Subcutaneous abdominal adipose tissue (tissue), 5 donors: ENCODE measurements around the gene PIGN.
"Not testable (repeated sequence)": the region's sequence is repeated elsewhere in the genome, so short reads cannot be mapped to it uniquely, and the experiment has no call there.

Experiments
- H3K27ac ChIP-seq: one replicate; pipeline ENCODE4 v1.7.0; 2013; ENCODE audit warnings: low read depth, mild to moderate bottlenecking, inconsistent platforms, low read length, moderate library complexity
- H3K27me3 ChIP-seq, 5 donors: one replicate each; pipeline ENCODE4 v1.7.0; 2013; ENCODE audit warnings: low read length in 5 of 5, inconsistent platforms in 1 of 5; ENCODE audit not compliant: control insufficient read depth in 5 of 5, insufficient read depth in 4 of 5
- H3K36me3 ChIP-seq, 5 donors: one replicate each; pipeline ENCODE4 v1.7.0; 2013; ENCODE audit warnings: low read length in 5 of 5; ENCODE audit not compliant: control insufficient read depth in 5 of 5, insufficient read depth in 5 of 5
- H3K4me1 ChIP-seq, 5 donors: one replicate each; pipeline ENCODE4 v1.7.0; 2013; ENCODE audit warnings: low read length in 5 of 5, mild to moderate bottlenecking in 3 of 5, moderate library complexity in 1 of 5; ENCODE audit not compliant: control insufficient read depth in 5 of 5, insufficient read depth in 5 of 5
- H3K4me3 ChIP-seq, 5 donors: one replicate each; pipeline ENCODE4 v1.7.0; 2013; ENCODE audit warnings: low read length in 5 of 5, low read depth in 1 of 5
- H3K9ac ChIP-seq, 5 donors: one replicate each; pipeline ENCODE4 v1.7.0; 2013; ENCODE audit warnings: low read length in 5 of 5, mild to moderate bottlenecking in 4 of 5, moderate library complexity in 3 of 5
- H3K9me3 ChIP-seq, 5 donors: one replicate each; pipeline ENCODE4 v1.7.0; 2013; ENCODE audit warnings: low read length in 5 of 5; ENCODE audit not compliant: control insufficient read depth in 5 of 5
- donor health status: healthy.
- donor health status: healthy.
- donor health status: healthy.
- donor health status: healthy.
- donor health status: healthy.

The PIGN gene

DNA sequence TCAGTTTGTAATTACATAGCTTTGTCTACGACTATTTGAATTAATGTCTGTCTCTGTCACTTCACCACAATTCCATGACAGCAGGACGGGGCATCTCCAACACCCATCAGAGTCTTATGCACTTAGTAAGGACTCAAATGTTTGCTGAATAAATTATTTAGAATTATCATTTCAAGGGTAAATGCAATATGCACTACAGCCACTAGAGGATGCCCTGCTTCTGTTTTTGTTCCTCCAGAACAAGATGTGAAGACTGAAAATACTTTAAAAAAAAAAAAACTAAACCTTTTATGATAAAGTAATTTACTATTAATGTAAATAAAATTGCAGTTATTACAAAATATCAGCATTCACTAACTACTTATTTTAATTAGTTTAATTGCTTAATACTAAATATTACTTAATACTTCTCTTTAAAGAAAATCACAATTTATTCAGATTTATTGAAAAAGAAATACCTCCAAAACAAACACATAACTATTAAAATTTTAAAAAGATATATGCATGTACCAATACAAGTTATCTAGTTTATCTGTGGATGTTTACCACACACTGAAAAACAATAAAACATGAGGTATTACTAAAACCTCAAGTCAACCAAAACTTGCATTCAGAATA, 3.2 kb downstream of the PIGN start:
- no peaks in the 10 kb centered on the region for H3K9me3 ChIP-seq
- H3K4me3 ChIP-seq: no peak overlapping the region
- H3K27me3 ChIP-seq: no peaks in the 10 kb centered on the region
- H3K4me1 ChIP-seq: peaks cover 3 to 26% (median 23%) of the 10 kb centered on the region in 5 donors
- no peak overlapping the region for H3K27ac ChIP-seq
- no peak overlapping the region for H3K9ac ChIP-seq
- no peaks in the 10 kb centered on the region for H3K36me3 ChIP-seq

DNA sequence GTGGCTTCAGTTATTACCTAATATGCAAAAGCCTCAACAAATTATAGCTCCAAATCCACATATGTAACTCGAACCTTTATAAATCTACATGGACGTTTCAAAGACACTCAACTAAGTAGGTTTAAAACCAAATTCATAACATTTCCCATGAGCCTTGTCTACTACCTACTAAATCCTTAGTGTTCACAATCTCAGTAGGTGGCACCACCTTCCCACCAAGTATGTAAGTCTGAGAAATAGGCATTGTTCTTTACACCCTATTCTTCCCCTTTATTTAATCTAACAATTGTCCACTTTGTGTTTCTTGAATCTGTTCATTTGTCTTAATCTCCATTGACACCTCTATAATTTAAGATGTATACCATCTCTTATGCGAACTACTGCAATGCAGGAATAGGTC, 4.6 kb downstream of the PIGN start:
- H3K4me1 ChIP-seq: peaks cover 0 to 13% (median 10%) of the 10 kb centered on the region in 5 donors
- no peaks in the 10 kb centered on the region for H3K36me3 ChIP-seq
- H3K9me3 ChIP-seq: no peaks in the 10 kb centered on the region
- H3K27ac ChIP-seq: no peak overlapping the region
- H3K9ac ChIP-seq: no peak overlapping the region
- H3K27me3 ChIP-seq: no peaks in the 10 kb centered on the region
- H3K4me3 ChIP-seq: no peak overlapping the region

DNA sequence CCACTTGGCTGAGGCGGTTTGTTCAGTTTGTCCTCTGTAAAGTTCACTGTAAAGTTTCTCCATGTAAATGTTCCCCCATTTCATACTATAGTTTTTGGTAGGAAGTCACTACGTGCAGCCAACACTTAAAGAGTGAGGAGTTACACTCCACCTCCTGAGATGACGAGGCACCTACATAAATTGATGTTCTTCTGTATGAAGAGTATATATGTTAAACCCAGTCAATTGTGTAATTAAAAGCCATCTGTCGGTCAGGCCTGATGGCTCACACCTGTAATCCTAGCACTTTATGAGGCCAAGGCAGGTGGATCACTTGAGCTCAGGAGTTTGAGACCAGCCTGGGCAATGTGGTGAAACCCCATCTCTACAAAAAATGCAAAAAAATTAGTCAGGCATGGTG, 7.6 kb downstream of the PIGN start:
- Histone ChIP-seq H3K36me3 (no peaks in the 10 kb centered on the region), H3K4me3 (no peak overlapping the region), H3K27me3 (no peaks in the 10 kb centered on the region), H3K9me3 (no peaks in the 10 kb centered on the region), H3K27ac (no peak overlapping the region), H3K4me1 (no peaks in the 10 kb centered on the region), H3K9ac (no peak overlapping the region)

DNA sequence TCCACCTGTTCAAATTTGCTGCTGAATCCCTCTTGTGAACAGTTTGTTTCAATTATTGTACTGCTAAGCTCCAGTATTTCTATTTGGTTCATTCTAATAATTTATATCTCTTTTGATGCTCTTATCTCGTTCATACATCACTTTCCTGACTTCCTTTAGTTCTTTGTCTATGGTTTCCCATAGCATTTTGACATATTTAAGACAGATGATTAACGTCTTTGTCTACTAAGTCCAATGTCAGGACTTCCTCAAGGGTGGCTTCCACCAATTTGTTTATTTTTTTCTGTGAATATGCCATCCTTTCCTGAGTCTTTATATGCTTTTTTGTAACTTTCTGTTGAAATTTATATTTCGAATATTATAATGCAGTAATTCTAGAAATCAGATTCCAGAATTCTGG, 9.6 kb downstream of the PIGN start:
- Histone ChIP-seq H3K9ac (no peak overlapping the region), H3K4me1 (no peaks in the 10 kb centered on the region), H3K4me3 (no peak overlapping the region), H3K27ac (no peak overlapping the region), H3K36me3 (no peaks in the 10 kb centered on the region), H3K27me3 (no peaks in the 10 kb centered on the region), H3K9me3 (no peaks in the 10 kb centered on the region)

DNA sequence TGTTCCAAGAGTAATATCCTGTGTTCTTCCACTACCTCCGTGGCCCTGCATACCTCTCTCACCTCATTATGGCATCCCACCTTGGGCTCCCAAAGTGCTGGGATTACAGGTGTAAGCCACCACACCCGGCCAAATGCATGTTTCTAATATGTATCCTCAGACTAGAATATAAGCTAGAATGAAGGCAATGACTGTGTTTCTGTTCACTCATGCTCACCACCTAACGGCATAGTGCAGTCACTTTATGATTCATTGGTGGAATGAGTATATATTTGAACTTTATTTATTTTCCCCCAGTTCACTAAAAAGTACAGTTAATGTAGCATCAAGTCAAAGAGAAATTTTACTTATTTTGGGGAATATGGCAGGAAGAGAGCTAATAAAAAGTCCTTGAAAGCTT, 11.3 kb downstream of the PIGN start:
- no peak overlapping the region for H3K4me3 ChIP-seq
- H3K27me3 ChIP-seq: no peaks in the 10 kb centered on the region
- H3K9ac ChIP-seq: no peak overlapping the region
- H3K36me3 ChIP-seq: no peaks in the 10 kb centered on the region
- no peaks in the 10 kb centered on the region for H3K9me3 ChIP-seq
- H3K27ac ChIP-seq: no peak overlapping the region
- H3K4me1 ChIP-seq: no peaks in the 10 kb centered on the region

DNA sequence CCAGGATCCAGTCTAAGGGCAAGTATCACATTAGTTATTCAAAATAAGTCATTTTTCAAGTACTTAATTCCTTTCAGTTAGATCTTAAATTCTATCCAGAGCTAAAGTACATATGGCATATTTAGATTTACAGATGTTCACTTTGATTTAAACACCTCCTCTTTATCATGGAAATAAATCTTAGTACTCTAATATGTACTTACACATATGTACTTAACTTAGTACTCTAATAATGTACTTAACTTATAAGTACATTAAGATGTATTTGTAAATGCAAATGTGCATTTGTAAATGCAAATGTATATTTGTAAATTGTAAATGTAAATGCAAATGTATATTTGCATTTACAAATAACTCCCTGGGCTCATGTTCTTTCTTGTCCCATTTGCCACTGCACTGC, 14.6 kb downstream of the PIGN start:
- Histone ChIP-seq H3K9ac (no peak overlapping the region), H3K9me3 (no peaks in the 10 kb centered on the region), H3K4me3 (no peak overlapping the region), H3K27ac (no peak overlapping the region), H3K27me3 (no peaks in the 10 kb centered on the region), H3K4me1 (no peaks in the 10 kb centered on the region), H3K36me3 (no peaks in the 10 kb centered on the region)

DNA sequence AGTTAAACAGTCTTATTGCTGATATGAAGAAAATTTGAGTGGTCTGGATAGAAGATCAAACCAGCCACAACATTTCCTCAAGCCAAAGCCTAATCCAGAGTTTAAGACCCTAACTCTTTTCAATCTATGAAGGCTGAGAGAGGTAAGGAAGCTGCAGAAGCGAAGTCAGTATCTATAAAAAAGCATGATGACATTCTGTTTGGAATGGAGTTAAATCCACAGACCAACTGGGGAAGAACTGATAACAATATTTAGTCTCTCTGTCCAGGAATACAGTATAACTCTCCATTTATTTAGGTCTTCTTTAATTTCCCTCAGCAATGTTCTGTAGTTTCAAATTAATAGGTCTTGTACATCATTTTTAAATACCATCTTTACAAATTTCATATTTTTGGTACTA, 16.0 kb downstream of the PIGN start:
- Histone ChIP-seq H3K4me3 (no peak overlapping the region), H3K9me3 (no peaks in the 10 kb centered on the region), H3K27me3 (no peaks in the 10 kb centered on the region), H3K27ac (no peak overlapping the region), H3K36me3 (no peaks in the 10 kb centered on the region), H3K4me1 (no peaks in the 10 kb centered on the region), H3K9ac (no peak overlapping the region)

DNA sequence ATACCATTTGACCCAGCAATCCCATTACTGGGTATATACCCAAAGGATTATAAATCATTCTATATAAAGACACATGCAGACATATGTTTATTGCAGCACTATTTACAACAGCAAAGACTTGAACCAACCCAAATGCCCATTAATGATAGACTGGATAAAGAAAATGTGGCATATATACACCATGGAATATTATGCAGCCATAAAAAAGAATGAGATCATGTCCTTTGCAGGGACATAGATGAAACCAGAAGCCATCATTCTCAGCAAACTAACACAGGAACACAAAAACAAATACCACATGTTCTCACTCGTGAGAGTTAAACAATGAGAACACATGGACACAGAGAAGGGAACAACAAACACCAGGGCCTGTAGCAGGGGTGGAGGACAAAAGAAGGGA, 20.3 kb downstream of the PIGN start:
- not testable (repeated sequence) for H3K9ac ChIP-seq, H3K4me3 ChIP-seq, H3K4me1 ChIP-seq, H3K9me3 ChIP-seq, H3K27ac ChIP-seq, H3K27me3 ChIP-seq, H3K36me3 ChIP-seq

DNA sequence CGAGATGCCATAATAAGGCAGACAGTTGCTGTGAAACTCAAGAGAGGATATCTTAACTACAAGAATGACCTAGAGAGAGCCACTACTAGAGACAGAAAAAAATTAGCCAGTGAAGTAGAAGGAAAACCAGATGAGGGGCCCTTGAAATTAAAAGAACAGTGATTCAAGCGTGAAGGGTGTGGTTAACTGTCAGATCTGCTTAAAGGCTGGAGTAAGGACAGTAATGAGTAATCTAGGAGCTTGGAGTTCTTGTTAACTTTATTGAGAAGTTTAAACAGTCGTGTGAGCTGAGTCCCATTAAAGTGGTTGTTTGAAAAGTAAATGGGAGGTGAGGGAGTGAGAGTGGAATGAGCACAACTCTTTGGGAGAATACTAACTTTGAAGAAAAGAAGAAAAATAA, 21.3 kb downstream of the PIGN start:
- Histone ChIP-seq H3K27me3 (no peaks in the 10 kb centered on the region), H3K9me3 (no peaks in the 10 kb centered on the region), H3K36me3 (peaks cover 0 to 5% (median 2%) of the 10 kb centered on the region in 5 donors), H3K9ac (no peak overlapping the region), H3K27ac (no peak overlapping the region), H3K4me3 (no peak overlapping the region), H3K4me1 (no peaks in the 10 kb centered on the region)

DNA sequence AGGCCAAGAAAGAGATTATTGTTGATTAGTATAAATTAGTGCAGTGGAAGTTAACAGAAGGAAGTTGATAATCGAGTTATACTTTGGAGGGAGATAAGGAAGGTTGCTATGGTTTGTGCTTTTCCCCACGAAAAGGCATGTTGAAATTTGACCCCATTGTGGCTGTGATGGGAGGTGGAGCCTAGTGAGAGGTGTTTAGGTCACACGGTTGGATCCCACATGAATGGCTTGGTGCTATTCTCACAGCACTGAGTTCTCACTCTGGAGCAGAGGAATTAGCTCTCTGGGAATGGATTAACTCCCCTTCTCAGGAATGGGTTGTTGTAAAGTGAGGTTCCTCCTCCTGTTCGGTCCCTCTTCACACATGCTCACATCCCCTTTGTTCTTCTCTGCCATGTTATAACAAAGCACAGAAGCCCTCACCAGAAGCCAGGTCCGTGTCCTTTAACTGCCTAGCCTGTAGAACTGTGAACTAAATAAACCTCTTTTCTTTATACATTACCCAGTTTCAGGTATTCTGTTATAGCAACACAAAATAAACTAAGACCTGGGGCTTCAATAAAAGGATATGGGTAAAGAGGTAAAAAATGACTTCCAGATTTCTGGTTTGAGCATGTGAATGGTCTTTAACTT, 21.9 kb downstream of the PIGN start:
- Histone ChIP-seq H3K4me3 (no peak overlapping the region), H3K4me1 (no peaks in the 10 kb centered on the region), H3K9me3 (no peaks in the 10 kb centered on the region), H3K9ac (no peak overlapping the region), H3K36me3 (peaks cover 0 to 7% (median 2%) of the 10 kb centered on the region in 5 donors), H3K27me3 (no peaks in the 10 kb centered on the region), H3K27ac (no peak overlapping the region)
